D341Med (cell line): ENCODE data around the gene ZNF425.
"Not testable (repeated sequence)": the region's sequence is repeated elsewhere in the genome, so short reads cannot be mapped to it uniquely, and the experiment has no call there.

Experiments used
- DNase-seq: peaks from one replicate; pipeline ENCODE4 v3.0.0; 2012; ENCODE audit warnings: low spot score

ZNF425 gene

DNA sequence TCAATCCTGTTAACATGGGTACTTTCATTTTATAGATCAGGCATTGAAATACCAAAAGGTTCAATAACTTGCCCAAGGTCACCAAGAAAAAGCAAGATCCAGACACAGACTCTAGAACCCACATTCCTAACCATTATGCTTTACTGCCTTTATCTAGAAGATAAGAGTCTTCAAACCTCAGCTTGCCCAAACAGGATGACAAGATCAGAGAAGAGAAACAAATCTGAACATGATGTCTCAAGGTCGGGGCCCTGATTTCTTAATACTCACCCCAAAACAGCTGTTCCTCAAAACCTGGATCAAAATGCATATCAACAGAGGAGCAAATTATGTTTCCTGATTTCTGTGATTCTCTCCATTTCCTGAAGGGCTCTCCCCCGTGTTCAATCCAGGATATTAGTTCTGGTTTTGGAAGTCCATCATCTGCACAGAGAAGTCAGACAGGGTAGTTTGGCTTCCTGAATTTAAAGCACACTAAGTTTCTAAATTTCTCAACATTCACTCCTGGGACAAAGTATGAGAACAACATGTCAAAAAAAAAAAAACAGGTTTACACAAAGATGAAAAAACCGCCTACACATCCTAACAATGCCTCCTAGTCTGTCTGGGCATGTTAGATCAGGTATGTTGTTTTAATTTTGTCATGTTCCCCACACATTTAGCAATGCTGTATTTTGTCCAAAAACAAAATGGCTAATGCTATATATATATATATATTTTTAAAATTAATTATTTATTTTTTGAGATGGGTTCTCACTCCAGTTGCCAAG, 51.8 kb downstream of the ZNF425 start:
- no peak for DNase-seq

DNA sequence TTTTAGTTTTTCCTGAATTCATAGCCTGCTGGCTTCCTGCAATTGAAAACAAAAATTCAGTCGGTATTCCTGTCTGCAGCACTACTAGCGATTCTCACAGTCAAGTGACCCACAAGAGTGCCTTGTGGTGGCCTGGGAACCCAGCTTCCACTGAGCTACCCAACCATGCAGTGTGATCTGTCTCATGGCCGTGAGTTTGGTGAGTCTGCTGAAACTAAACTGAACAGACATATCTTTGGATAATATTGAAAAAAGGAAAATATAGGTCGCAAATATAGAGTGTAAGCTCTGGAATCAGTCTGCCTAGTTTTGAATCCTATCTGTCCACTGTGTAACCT, 53.7 kb downstream of the ZNF425 start:
- DNase-seq: no peak

DNA sequence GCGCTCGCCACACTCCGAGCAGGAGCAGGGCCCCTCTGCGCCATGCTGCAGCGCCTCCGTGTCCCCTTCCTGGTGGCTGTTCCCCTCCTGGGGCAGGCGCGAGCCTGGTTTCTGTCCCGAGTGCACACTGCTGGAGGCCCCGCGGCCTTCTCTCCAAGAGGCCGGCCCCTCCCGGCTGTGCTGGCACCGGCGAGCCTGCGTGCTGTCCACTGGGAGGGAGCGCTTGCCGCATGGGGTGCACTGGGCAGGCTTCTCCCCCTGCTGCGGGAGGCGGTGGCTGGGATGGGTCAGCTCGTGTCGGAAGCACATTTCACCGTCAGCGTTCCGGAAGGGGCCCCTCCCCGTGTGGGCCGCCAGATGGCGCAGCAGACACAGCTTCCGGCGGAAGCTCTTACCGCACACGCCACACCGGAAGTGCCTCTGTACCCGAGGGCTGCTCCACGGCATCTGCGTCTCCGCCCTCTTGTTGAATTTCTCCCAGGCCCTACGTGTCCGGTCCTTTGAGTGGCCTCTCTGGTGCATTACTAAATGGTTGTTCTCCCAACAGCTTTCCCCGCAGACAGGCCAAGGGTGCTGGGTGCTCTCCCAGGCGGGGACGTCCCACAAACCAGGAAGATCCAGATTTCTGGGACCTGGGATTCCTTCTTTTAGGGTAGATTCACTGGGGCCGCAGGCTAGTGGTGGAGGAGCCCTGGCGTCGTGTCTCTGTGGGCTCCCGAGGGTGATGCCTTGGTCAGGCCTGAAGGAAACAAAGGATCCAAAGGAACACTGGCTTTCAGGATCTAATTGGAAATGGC, 54.3 kb downstream of the ZNF425 start:
- DNase-seq: no peak

DNA sequence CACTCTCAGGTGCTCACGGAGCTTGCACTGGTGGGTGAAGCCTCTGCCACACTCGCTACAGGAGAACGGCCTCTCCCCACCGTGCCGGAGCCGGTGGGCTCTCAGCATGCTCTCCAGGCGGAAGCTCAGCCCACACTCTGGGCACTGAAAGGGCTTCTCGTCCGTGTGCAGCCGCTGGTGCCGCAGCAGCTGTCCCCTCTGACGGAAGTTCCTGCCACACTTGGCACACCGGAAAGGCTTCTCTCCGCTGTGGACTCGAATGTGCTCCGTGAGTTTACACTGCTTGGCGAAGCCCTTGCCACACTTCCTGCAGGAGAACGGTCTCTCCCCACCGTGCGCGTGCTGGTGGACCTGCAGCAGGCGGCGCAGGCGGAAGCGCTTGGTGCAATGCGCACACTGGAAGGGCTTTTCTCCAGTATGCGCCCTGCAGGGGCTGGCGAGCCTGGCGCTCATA, 54.9 kb downstream of the ZNF425 start:
- no peak for DNase-seq

DNA sequence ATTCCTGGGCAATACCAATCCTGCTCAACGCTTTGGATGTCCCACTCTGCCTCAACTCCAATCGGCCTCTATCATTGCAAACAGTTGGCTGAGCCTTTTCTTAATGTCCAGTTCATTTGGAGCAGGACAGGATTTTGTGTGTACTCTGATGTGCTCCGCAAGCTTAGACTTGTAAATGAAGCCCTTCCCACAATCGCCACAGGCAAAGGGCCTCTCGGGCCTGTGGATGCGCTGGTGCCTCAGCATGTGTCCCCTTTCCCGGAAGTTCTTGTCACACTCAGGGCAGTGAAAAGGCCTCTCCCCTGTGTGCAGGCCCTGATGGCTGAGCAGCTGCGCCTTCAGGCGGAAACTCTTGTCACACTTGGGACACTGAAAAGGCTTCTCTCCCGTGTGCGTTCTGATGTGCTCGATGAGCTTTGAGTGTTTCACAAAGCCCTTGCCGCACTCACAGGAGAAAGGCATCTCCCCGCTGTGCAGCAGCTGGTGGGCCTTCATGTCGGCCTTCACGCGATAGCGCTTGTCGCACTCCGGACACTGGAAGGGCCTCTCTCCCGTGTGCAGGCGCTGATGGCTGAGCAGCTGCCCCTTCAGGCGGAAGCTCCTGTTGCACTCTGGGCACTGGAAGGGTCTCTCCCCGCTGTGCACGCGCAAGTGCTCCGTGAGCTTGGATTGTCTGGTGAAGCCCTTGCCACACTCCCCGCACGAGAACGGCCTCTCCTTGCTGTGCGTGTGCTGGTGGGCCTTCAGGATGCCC, 55.6 kb downstream of the ZNF425 start:
- no peak for DNase-seq

DNA sequence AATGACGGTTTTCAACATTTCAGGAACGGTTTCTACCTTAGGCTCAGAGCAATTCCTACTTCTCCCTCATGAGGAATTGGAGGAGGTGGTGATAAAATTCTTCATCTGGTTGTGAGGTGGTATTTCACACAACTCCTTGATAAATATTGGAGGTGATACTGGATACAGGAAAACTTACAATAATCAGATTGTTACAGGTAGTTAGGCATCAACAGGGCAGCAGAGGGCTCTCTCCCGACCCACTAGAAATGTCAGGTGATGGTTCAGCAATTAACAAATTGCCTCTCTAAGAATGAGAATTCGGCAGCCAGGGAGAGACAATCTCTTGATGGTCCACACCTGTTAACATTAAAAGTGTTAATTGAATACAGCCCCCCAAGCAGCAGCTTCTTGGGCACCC, 58.3 kb downstream of the ZNF425 start:
- DNase-seq: no peak

DNA sequence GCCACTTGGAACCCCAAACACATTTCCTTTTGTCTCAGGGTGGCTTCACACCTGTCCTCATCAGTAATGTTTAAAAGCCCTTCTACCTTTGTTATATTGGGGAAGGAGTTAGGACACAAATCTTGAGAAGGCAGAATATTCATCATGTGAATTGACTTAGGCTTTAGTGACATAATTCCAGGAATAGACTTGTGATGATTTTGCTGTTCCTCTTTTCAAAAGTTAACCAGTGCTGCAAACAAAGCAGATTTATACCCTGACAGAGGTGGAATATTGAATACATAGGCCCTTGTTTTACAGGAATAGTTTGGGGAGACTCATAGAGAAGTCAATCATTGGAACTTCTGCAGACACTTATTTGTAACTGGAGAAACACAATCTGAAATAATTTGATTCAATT, 62.6 kb downstream of the ZNF425 start:
- DNase-seq: no peak

DNA sequence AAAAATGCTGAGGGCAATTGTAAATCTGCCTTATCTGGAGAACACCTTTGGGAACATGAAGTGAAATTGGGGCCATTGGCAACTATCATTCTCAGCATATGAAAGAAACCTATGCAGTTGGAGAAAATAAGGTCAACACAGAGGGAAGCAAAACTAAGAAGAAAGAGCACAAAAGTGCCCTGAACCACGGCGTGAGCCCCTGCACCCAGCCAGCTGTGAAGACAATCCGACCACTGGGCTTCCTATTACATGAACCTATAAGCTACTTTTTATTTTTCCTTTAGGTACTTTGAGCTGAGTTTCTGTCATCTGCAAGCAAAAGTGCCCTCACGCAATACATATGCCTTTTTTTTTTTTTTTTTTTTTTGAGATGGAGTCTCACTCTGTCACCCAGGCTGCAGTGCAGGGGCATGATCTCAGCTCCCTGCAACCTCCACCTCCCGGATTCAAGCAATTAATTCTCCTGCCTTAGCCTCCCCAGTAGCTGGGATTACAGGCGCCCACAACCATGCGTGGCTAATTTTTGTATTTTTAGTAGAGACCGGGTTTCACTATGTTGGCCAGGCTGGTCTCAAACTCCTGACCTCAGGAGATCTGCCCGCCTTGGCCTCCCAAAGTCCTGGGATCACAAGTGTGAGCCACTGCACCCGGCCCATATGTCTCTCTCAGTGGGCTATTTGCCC, 63.8 kb downstream of the ZNF425 start:
- DNase-seq: not testable (repeated sequence)

DNA sequence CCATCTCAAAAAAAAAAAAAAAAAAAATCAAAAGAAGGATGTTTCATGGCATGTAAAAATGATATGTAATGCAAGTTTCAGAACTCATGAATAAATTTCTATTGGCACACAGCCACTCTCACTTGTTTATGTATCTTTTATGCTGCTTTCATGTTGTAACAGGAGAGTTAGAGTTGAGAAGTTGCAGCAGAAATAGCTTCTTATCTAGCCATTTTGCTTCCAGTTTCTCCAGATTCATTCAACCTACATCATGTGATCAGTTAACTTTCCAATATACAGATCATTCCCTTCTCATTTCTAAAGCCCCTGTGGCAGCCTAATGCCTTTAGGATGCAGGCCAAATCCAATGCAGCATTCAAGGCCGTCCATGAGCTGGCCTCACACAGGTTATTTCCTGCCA, 66.0 kb downstream of the ZNF425 start:
- no peak for DNase-seq

DNA sequence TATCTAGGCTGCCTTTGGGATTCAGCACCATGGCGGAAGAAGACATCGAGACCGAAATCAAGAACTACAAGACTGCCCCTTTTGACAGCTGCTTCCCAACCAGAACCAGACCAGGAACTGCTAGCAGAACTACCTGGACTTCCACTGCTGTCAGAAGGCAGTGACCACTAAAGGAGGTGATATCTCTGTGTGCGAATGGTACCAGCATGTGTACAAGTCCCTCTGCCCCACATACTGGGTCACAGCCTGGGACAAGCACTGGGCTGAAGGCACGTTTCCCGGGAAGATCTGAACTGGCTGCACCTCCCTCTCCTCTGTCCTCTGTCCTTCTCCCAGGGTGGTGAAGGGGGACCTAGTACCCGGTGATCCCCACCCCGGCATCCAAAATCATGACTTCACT, 72.2 kb downstream of the ZNF425 start:
- DNase-seq: no peak

DNA sequence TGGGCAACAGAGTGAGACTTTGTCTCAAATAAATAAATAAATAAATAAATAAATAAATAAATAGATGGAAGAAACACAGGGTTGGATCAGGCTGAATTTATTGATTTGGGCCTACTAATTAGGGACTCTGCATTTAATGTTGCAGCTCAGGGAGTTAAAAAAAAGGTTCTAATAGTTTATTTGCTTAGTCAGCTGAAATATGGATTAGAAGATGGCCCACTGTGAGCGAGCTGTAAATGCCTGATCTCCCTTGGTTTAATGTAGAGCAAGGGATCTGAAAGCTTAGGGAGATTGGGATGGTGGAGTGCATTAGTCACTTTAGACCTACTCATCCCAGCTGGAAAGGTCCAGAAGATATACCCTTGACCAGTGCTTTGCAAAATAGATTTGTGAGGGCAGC, 72.7 kb downstream of the ZNF425 start:
- no peak for DNase-seq
